A549 (cell line): ENCODE data around the gene TSPEAR. TPM values are rescaled to one million over a fixed set of nuclear protein-coding genes. Genes with fewer than 3 reads are reported as not detected.

ENCODE experiments used
- ATAC-seq, 2 experiments: fragments of 200-7000 bp in 1 of 2; fragments of >200 bp in 1 of 2; cut with Nextera tagmentation in 1 of 2; cut with Tn5 transposase in 1 of 2; 3 replicates each; pipeline versions ENCODE4 v1.8.0 to v1.9.1; 2018 to 2020; ENCODE audit warnings: mild to moderate bottlenecking in 1 of 2, moderate library complexity in 1 of 2
- CTCF ChIA-PET: fragments of 300-600 bp; sonication (Branson Sonifier 250); formaldehyde crosslinking; extraction: SDS; loops from one replicate; lab custom pipeline; 2021; ENCODE audit warnings: antibody characterized with exemption, inconsistent platforms; lab: Yijun Ruan, JAX
- POLR2A ChIA-PET: fragments of 350-600 bp; formaldehyde crosslinking; extraction: SDS; loops from one replicate; lab custom pipeline; 2021; ENCODE audit warnings: antibody characterized with exemption, inconsistent platforms; lab: Yijun Ruan, JAX
- DNase-seq, 2 experiments: peaks; one replicate each; pipeline versions ENCODE4 v3.0.0 to v3.0.0-alpha.2; 2011 to 2016; ENCODE audit warnings: low read depth in 1 of 2, low spot score in 1 of 2
- FAIRE-seq: peaks from 2 replicates; lab custom pipeline; 2011; peaks lifted over from hg19 to GRCh38; lab: Jason Lieb, UNC
- H3K27ac ChIP-seq, 2 experiments: fragments of >200 bp; sonication (Bioruptor Twin); formaldehyde crosslinking; 3 replicates each; pipeline ENCODE4 v1.5.1; 2016 to 2017
- H3K4me1 ChIP-seq: fragments of >200 bp; sonication (Bioruptor Twin); formaldehyde crosslinking; 3 replicates; pipeline ENCODE4 v1.6.1; 2016
- H3K4me2 ChIP-seq: fragments of >200 bp; sonication (Bioruptor Twin); formaldehyde crosslinking; 3 replicates; pipeline ENCODE4 v1.6.1; 2016
- H3K4me3 ChIP-seq: fragments of >200 bp; sonication (Bioruptor Twin); formaldehyde crosslinking; 3 replicates; pipeline ENCODE4 v1.5.1; 2016
- H3K9me3 ChIP-seq: fragments of >200 bp; sonication (Bioruptor Twin); formaldehyde crosslinking; 3 replicates; pipeline ENCODE4 v1.6.1; 2016
- EHMT2 ChIP-seq: fragments of 200-600 bp; sonication (generic); IDR thresholded peaks from 2 replicates; pipeline ENCODE4 v1.6.1; 2016; ENCODE audit warnings: antibody characterized with exemption, low read depth, mild to moderate bottlenecking, moderate library complexity
- FOSB ChIP-seq: fragments of 250-450 bp; sonication (Bioruptor Pico); IDR thresholded peaks from 2 replicates; pipeline ENCODE4 v1.5.0; 2020; ENCODE audit warnings: mild to moderate bottlenecking, moderate library complexity
- HEYL ChIP-seq: fragments of 250-450 bp; sonication (Bioruptor Pico); IDR thresholded peaks from 2 replicates; pipeline ENCODE4 v1.8.0; 2021; ENCODE audit warnings: mild to moderate bottlenecking, moderate library complexity
- HMGXB4 ChIP-seq: fragments of 250-450 bp; sonication (Bioruptor Pico); IDR thresholded peaks from 2 replicates; pipeline ENCODE4 v1.5.0; 2021; ENCODE audit warnings: mild to moderate bottlenecking, moderate library complexity, borderline replicate concordance
- HOXA7 ChIP-seq: fragments of 250-450 bp; sonication (Bioruptor Pico); IDR thresholded peaks from 2 replicates; pipeline ENCODE4 v1.5.0; 2020; ENCODE audit warnings: mild to moderate bottlenecking, moderate library complexity
- HOXB5 ChIP-seq: fragments of 250-450 bp; sonication (Bioruptor Pico); IDR thresholded peaks from 2 replicates; pipeline ENCODE4 v1.5.0; 2020; ENCODE audit warnings: mild to moderate bottlenecking, moderate library complexity
- JUN ChIP-seq, 2 experiments: fragments of >200 bp; sonication (Bioruptor Twin); formaldehyde crosslinking; IDR thresholded peaks; 2 replicates in 1 of 2; 3 replicates in 1 of 2; pipeline ENCODE4 v1.6.1; 2016 to 2017
- JUNB ChIP-seq: fragments of >200 bp; sonication (Bioruptor Twin); formaldehyde crosslinking; IDR thresholded peaks from 2 replicates; pipeline ENCODE4 v1.6.1; 2016
- KDM5A ChIP-seq: fragments of 200-600 bp; sonication (generic); IDR thresholded peaks from 2 replicates; pipeline ENCODE4 v1.6.1; 2016; ENCODE audit warnings: antibody characterized with exemption, mild to moderate bottlenecking
- NFE2L2 ChIP-seq: fragments of 150-350 bp; conservative IDR thresholded peaks from 2 replicates; pipeline ENCODE4 v1.6.1; 2014; ENCODE audit warnings: low read length
- NPAS2 ChIP-seq: fragments of 250-450 bp; sonication (Bioruptor Pico); IDR thresholded peaks from 2 replicates; pipeline ENCODE4 v1.8.0; 2022; ENCODE audit warnings: mild to moderate bottlenecking, moderate library complexity, borderline replicate concordance
- NR3C1 ChIP-seq: fragments of >200 bp; sonication (Bioruptor Twin); formaldehyde crosslinking; IDR thresholded peaks from 3 replicates; pipeline ENCODE4 v1.6.1; 2017
- RAD21 ChIP-seq, 2 experiments: fragments of >200 bp in 1 of 2; sonication (Bioruptor Twin) in 1 of 2; formaldehyde crosslinking in 1 of 2; IDR thresholded peaks in 1 of 2; conservative IDR thresholded peaks in 1 of 2; 2 replicates in 1 of 2; 3 replicates in 1 of 2; pipeline ENCODE4 v1.6.1; 2012 to 2018; ENCODE audit warnings: inconsistent platforms in 1 of 2
- REST ChIP-seq: fragments of 200-600 bp; sonication (generic); IDR thresholded peaks from 2 replicates; pipeline ENCODE4 v1.6.1; 2016; ENCODE audit warnings: antibody characterized with exemption, mild to moderate bottlenecking, moderate library complexity
- RFX5 ChIP-seq: fragments of 450-650 bp; IDR thresholded peaks from 2 replicates; pipeline ENCODE4 v1.7.1; 2014; ENCODE audit warnings: antibody characterized with exemption, mild to moderate bottlenecking, moderate library complexity
- SMC3 ChIP-seq: fragments of >200 bp; sonication (Bioruptor Twin); formaldehyde crosslinking; IDR thresholded peaks from 3 replicates; pipeline ENCODE4 v1.6.1; 2018; ENCODE audit warnings: inconsistent platforms
- SREBF2 ChIP-seq: fragments of 450-650 bp; IDR thresholded peaks from 2 replicates; pipeline ENCODE4 v1.6.1; 2014; ENCODE audit warnings: mild to moderate bottlenecking, moderate library complexity
- ZFP36 ChIP-seq: fragments of 450-650 bp; IDR thresholded peaks from 2 replicates; pipeline ENCODE4 v1.6.1; 2014; ENCODE audit warnings: borderline replicate concordance; ENCODE audit not compliant: partially characterized antibody
- WGBS: methylation state at CpG from one replicate; pipeline ENCODE4 v1.1.6; 2017; ENCODE audit errors: missing lambda C conversion rate; 5-methylcytosine and 5-hydroxymethylcytosine counted together
- polyA minus RNA-seq: library from RNA; depleted of rRNA, polyadenylated mRNA; stranded (reverse); fragments of >200 nt; gene quantifications from 2 replicates; pipeline ENCODE4 v1.2.3, GENCODE V29; 2011; rRNA and poly(A)+ RNA removed
- polyA plus RNA-seq, 4 experiments: library from polyadenylated mRNA; depleted of rRNA in 3 of 4; stranded (reverse); fragments of >200 nt; fragmentation: RNase III in 1 of 4; extraction: RNeasy Plus Mini Kit Qiagen cat#74134 plus additional on column Dnase treatment in 1 of 4; gene quantifications; 2 replicates in 3 of 4; 3 replicates in 1 of 4; pipeline ENCODE4 v1.2.3, GENCODE V29; 2011 to 2017
- TF ChIP-seq, protein P1 (sequence below): IDR thresholded peaks from 2 replicates; pipeline ENCODE4 v1.6.1; 2012; ENCODE audit warnings: low read depth, borderline replicate concordance
- TF ChIP-seq, protein P2 (sequence below): fragments of >200 bp; sonication (Bioruptor Twin); formaldehyde crosslinking; IDR thresholded peaks from 3 replicates; pipeline ENCODE4 v1.5.1; 2016

TSPEAR gene
- polyA plus RNA-seq (2011; rRNA removed) (not detected in 2 replicates), polyA plus RNA-seq (2017; fragmentation: RNase III; extraction: RNeasy Plus Mini Kit Qiagen cat#74134 plus additional on column Dnase treatment) (not detected in 3 replicates), polyA minus RNA-seq (not detected in 2 replicates)
- polyA plus RNA-seq (2012; cell fraction: cytosol; rRNA removed): 0.01 TPM in 1 of 2 replicates, not detected in the other
- polyA plus RNA-seq (2012; cell fraction: nucleus; rRNA removed): 0.02 and 0.06 TPM in 2 replicates

GRCh38 chr21:44711327-44712202 is at the start of gene TSPEAR:
TSPEAR (minus strand) TSS chr21:44711572; CDS start chr21:44711514, 58 bp downstream.
- ATAC-seq (peak in 1 of 2 experiments; percentile 14; a peak in 1 of 6 replicates), FAIRE-seq (no peak), DNase-seq (no peak)
- WGBS: 16% methylated on average over 7 of the region's 41 CpGs
- H3K4me1 ChIP-seq: peaks cover 7% of the 10 kb centered on the region
- no peak within 1 kb of the TSS for H3K27ac ChIP-seq
- no peak for TF ChIP-seq SREBF2
- TF ChIP-seq, protein P1, sequence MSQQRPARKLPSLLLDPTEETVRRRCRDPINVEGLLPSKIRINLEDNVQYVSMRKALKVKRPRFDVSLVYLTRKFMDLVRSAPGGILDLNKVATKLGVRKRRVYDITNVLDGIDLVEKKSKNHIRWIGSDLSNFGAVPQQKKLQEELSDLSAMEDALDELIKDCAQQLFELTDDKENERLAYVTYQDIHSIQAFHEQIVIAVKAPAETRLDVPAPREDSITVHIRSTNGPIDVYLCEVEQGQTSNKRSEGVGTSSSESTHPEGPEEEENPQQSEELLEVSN: no peak
- no peak for TF ChIP-seq KDM5A
- TF ChIP-seq JUNB: no peak
- TF ChIP-seq HMGXB4 (CRISPR knock-in tag): no peak
- TF ChIP-seq SMC3: no peak
- no peak for TF ChIP-seq NFE2L2
- no peak for TF ChIP-seq FOSB (CRISPR knock-in tag)
- no peak for TF ChIP-seq HOXA7
- TF ChIP-seq RAD21 (conservative IDR thresholded peaks at IDR 0.05 in 1 of 2, IDR thresholded peaks at IDR 0.05 in 1 of 2): no peak
- TF ChIP-seq RFX5: no peak
- TF ChIP-seq NPAS2: no peak
- TF ChIP-seq, protein P2, sequence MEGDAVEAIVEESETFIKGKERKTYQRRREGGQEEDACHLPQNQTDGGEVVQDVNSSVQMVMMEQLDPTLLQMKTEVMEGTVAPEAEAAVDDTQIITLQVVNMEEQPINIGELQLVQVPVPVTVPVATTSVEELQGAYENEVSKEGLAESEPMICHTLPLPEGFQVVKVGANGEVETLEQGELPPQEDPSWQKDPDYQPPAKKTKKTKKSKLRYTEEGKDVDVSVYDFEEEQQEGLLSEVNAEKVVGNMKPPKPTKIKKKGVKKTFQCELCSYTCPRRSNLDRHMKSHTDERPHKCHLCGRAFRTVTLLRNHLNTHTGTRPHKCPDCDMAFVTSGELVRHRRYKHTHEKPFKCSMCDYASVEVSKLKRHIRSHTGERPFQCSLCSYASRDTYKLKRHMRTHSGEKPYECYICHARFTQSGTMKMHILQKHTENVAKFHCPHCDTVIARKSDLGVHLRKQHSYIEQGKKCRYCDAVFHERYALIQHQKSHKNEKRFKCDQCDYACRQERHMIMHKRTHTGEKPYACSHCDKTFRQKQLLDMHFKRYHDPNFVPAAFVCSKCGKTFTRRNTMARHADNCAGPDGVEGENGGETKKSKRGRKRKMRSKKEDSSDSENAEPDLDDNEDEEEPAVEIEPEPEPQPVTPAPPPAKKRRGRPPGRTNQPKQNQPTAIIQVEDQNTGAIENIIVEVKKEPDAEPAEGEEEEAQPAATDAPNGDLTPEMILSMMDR: no peak
- TF ChIP-seq ZFP36: no peak
- no peak for TF ChIP-seq REST
- TF ChIP-seq JUN (IDR thresholded peaks at IDR 0.05): no peak
- no peak for TF ChIP-seq HOXB5 (CRISPR knock-in tag)
- TF ChIP-seq EHMT2: no peak
- TF ChIP-seq NR3C1: no peak
- no peak for TF ChIP-seq HEYL (CRISPR knock-in tag)
- ChIA-PET POLR2A (no interaction called here), CTCF (interaction anchor here (0.6 to 1.4 kb wide), 3 partner anchors 17 to 82 kb away, joined by 3 read pairs; no protein-coding TSS in a partner anchor)
- H3K4me3 ChIP-seq: no peak within 1 kb of the TSS
- H3K4me2 ChIP-seq: peak within 1 kb of the TSS; percentile 56; the same call in 2 of the 3 replicates
- no peaks in the 10 kb centered on the region for H3K9me3 ChIP-seq
